Activated T-helper 1 cell treated with Interleukin-2 at 50 U/mL for 16 hours (primary cell): ENCODE measurements around the gene ERP29.
"Not testable (repeated sequence)": the region's sequence is repeated elsewhere in the genome, so short reads cannot be mapped to it uniquely, and the experiment has no call there.

ENCODE experiments used
- DNase-seq: peaks from one replicate; pipeline ENCODE4 v3.0.0-alpha.2; 2020; ENCODE audit warnings: low read depth

Gene ERP29

DNA sequence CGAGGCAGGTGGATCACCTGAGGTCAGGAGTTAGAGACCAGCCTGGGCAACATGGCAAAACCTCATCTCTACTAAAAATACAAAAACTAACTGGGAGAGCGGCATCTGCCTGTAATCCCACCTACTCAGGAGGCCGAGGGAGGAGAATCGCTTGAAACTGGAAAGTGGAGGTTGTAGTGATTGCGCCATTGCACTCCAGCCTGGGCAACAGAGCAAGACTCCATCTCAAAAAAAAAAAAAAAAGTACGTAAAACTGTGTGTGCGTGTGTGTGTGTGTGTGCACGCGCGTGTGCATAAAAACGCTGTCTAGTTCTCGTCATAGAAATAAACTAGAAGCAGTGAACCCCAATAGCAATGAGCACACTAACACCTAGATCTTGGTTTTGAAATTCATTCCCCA, 23.4 kb downstream of the ERP29 start:
- DNase-seq = not testable (repeated sequence)

DNA sequence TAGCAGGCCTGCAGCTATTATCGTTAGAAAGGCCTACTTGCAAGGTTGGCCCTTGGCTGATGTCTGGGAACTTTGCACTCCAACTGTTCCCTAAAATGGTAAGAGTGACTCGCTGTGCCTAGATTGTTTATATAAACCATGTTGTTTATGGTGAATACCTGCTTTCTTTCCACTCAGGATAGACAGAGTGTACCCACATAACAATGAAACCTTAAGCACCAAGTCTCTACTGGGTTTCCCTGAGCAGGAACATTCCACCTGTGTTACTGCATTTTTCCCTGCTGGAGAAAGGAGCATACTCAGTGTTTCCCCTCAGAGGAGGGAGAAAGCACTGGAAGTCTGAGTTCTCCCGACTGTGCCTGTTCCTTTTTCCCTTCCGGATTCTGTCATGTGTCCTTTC, 32.8 kb downstream of the ERP29 start:
- no peak for DNase-seq

DNA sequence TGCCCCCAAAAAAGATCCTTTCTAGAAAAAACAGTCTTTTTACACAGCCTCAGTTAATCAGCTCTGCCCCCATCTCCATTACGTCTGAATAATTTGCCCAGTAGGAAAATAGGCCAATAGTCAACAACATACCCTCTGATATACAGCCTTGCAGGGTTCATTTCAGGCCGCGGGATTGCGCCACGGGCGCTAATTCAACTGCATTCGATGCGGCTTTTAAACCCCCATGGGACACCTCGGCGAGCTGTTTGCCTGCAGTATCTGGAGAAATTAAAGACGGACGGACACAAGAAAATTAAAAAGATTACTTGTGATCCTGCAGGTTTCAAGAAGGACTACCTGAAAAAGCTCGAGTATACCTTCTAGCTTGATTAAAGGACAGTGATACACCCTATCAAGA, 36.1 kb downstream of the ERP29 start:
- no peak for DNase-seq

- no peak for DNase-seq
These were observed 47.9 kb downstream of the ERP29 start for GRCh38 chr12:112061137-112061536.

DNA sequence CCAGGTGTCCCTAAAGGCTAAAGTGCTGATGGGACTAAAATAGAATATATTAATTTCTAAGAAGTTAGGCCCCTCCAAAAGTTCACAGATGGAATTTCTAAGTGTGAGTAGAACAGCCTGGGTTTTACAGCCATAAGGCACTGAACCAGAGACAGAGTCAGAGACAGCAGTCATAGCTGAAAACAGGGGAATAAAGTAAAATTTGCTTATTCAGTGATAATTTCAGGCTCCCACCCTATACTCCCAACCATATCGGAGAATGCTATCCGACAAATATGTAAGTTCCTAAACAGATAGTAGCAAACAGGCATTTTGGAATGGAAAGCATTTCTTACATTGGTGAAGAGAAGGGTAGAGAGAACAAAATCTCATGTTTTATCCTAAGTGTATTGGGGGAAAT, 50.0 kb downstream of the ERP29 start:
- DNase-seq = no peak

DNA sequence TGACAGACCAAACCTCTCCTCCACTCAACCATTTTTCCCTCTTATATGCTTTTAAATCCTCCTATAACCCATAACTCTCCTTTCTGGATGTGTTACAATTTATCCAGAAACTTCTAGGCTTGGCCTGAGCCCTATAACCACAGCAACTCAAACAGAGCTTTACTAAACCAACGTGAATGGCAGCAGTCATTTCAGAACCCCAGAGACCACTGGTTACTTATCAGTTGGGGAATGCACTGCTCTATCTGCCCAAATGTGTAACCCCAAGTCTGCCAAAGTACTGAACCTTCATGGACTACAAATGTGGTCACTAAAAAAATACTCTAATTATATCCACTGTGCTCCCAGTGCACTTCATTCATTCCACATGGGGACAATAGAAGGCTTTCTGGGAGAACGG, 53.3 kb downstream of the ERP29 start:
- no peak for DNase-seq
